MM.1S (cell line): ENCODE measurements around the gene GPI.

Source experiments
- DNase-seq: peaks from one replicate; pipeline ENCODE4 v3.0.0-alpha.2; 2015
- H2AFZ ChIP-seq: fragments of 300-600 bp; sonication (generic); 2 replicates; pipeline ENCODE4 v1.6.0; 2016; ENCODE audit warnings: antibody characterized with exemption, low read length
- H3F3A ChIP-seq: fragments of 300-600 bp; sonication (generic); 2 replicates; pipeline ENCODE4 v1.6.1; 2016; ENCODE audit warnings: mild to moderate bottlenecking, antibody characterized with exemption, low read length, moderate library complexity, mixed read lengths; ENCODE audit not compliant: insufficient read depth
- H3K27ac ChIP-seq: fragments of 300-600 bp; sonication (generic); 2 replicates; pipeline ENCODE4 v1.5.1; 2016; ENCODE audit warnings: mild to moderate bottlenecking, low read length
- H3K27me3 ChIP-seq: fragments of 300-600 bp; sonication (generic); replicated peaks from 2 replicates; pipeline ENCODE4 v1.6.0; 2016; ENCODE audit warnings: low read length; ENCODE audit not compliant: insufficient read depth
- H3K36me3 ChIP-seq: fragments of 300-600 bp; sonication (generic); replicated peaks from 2 replicates; pipeline ENCODE4 v1.6.1; 2016; ENCODE audit warnings: mild to moderate bottlenecking, low read length, mixed read lengths; ENCODE audit not compliant: insufficient read depth
- H3K4me1 ChIP-seq: fragments of 300-600 bp; sonication (generic); 2 replicates; pipeline ENCODE4 v1.6.1; 2016; ENCODE audit warnings: low read length, mixed read lengths
- H3K4me2 ChIP-seq: fragments of 300-600 bp; sonication (generic); 2 replicates; pipeline ENCODE4 v1.6.0; 2016; ENCODE audit warnings: low read depth, low read length
- H3K4me3 ChIP-seq: fragments of 300-600 bp; sonication (generic); 2 replicates; pipeline ENCODE4 v1.5.1; 2016; ENCODE audit warnings: low read length, mixed read lengths
- H3K79me2 ChIP-seq: fragments of 300-600 bp; sonication (generic); 2 replicates; pipeline ENCODE4 v1.6.1; 2016; ENCODE audit warnings: mixed run types, low read length, mixed read lengths
- H3K9ac ChIP-seq: fragments of 300-600 bp; sonication (generic); 2 replicates; pipeline ENCODE4 v1.6.1; 2016; ENCODE audit warnings: low read length, mixed read lengths
- H3K9me2 ChIP-seq: fragments of 300-600 bp; sonication (generic); replicated peaks from 2 replicates; pipeline ENCODE4 v1.6.1; 2016; ENCODE audit warnings: mild to moderate bottlenecking, low read length, mixed read lengths; ENCODE audit not compliant: insufficient read depth
- H3K9me3 ChIP-seq: fragments of 300-600 bp; sonication (generic); replicated peaks from 2 replicates; pipeline ENCODE4 v1.6.1; 2016; ENCODE audit warnings: mild to moderate bottlenecking, low read length, mixed read lengths; ENCODE audit not compliant: insufficient read depth
- H4K20me1 ChIP-seq: fragments of 300-600 bp; sonication (generic); 2 replicates; pipeline ENCODE4 v1.6.1; 2016; ENCODE audit warnings: mild to moderate bottlenecking, low read length, moderate library complexity, mixed read lengths; ENCODE audit not compliant: insufficient read depth
- CTCF ChIP-seq: fragments of 300-600 bp; sonication (generic); IDR thresholded peaks from 2 replicates; pipeline ENCODE4 v1.5.1; 2016; ENCODE audit warnings: antibody characterized with exemption, low read length, mixed read lengths
- EZH2 ChIP-seq: fragments of 300-600 bp; sonication (generic); optimal IDR thresholded peaks from 2 replicates; pipeline ENCODE3; 2017; ENCODE audit warnings: low read depth, mild to moderate bottlenecking, antibody characterized with exemption, low read length, mixed read lengths
- EZH2phosphoT487 ChIP-seq: fragments of 300-600 bp; sonication (generic); IDR thresholded peaks from 2 replicates; pipeline ENCODE4 v1.6.1; 2018; ENCODE audit warnings: antibody characterized with exemption, low read length

GPI gene

GRCh38 chr19:34363094-34363493, 1.9 kb upstream of the GPI start:
- peaks cover 26% of the 10 kb centered on the region; the same call in 1 of the 2 replicates for H3F3A ChIP-seq
- no peak for DNase-seq
- H2AFZ ChIP-seq: no peak overlapping the region
- H3K4me1 ChIP-seq: peaks cover 28% of the 10 kb centered on the region
- no peaks in the 10 kb centered on the region for H3K9me3 ChIP-seq
- H3K4me3 ChIP-seq: no peak overlapping the region
- peaks cover 11% of the 10 kb centered on the region; the same call in 1 of the 2 replicates for H4K20me1 ChIP-seq
- H3K9ac ChIP-seq: no peak overlapping the region
- H3K27ac ChIP-seq: no peak overlapping the region
- H3K9me2 ChIP-seq: no peaks in the 10 kb centered on the region
- peaks cover 31% of the 10 kb centered on the region for H3K79me2 ChIP-seq
- H3K36me3 ChIP-seq: peaks cover 6% of the 10 kb centered on the region; the same call in 1 of the 2 replicates
- TF ChIP-seq CTCF (no peak), EZH2phosphoT487 (no peak), EZH2 (no peak)
- no peak overlapping the region for H3K4me2 ChIP-seq
- H3K27me3 ChIP-seq: no peaks in the 10 kb centered on the region

GRCh38 chr19:34363930-34364329, 1.1 kb upstream of the GPI start:
- Histone ChIP-seq H3K9ac (no peak overlapping the region), H3K4me2 (peak overlapping the region; percentile 83; the same call in 1 of the 2 replicates), H3F3A (peaks cover 22% of the 10 kb centered on the region; the same call in 1 of the 2 replicates), H3K27ac (peak overlapping the region; percentile 71; the same call in 1 of the 2 replicates), H2AFZ (peak overlapping the region; percentile 92; the same call in 1 of the 2 replicates), H3K4me1 (peaks cover 22% of the 10 kb centered on the region; the same call in 1 of the 2 replicates), H4K20me1 (peaks cover 14% of the 10 kb centered on the region; the same call in 1 of the 2 replicates), H3K9me2 (no peaks in the 10 kb centered on the region), H3K4me3 (0 out of 2 replicates have a peak overlapping the region, but pooled peaks have one; percentile 62), H3K36me3 (peaks cover 13% of the 10 kb centered on the region; the same call in 1 of the 2 replicates), H3K27me3 (no peaks in the 10 kb centered on the region), H3K79me2 (peaks cover 39% of the 10 kb centered on the region), H3K9me3 (no peaks in the 10 kb centered on the region)
- DNase-seq: no peak
- no peak for TF ChIP-seq EZH2phosphoT487
- TF ChIP-seq EZH2: no peak
- TF ChIP-seq CTCF: no peak

GRCh38 chr19:34364462-34364829, 550 bp upstream of the GPI start:
- H3K79me2 ChIP-seq: peaks cover 44% of the 10 kb centered on the region
- peak overlapping the region; percentile 83 for H3K4me2 ChIP-seq
- peak overlapping the region; percentile 62 for H3K4me3 ChIP-seq
- no peaks in the 10 kb centered on the region for H3K9me2 ChIP-seq
- peak overlapping the region; percentile 50; the same call in 1 of the 2 replicates for H3K9ac ChIP-seq
- no peaks in the 10 kb centered on the region for H3K27me3 ChIP-seq
- H3K9me3 ChIP-seq: no peaks in the 10 kb centered on the region
- DNase-seq: no peak
- H4K20me1 ChIP-seq: peaks cover 14% of the 10 kb centered on the region; the same call in 1 of the 2 replicates
- H3K4me1 ChIP-seq: peaks cover 22% of the 10 kb centered on the region; the same call in 1 of the 2 replicates
- TF ChIP-seq EZH2: no peak
- no peak for TF ChIP-seq EZH2phosphoT487
- TF ChIP-seq CTCF: no peak
- H3F3A ChIP-seq: peaks cover 22% of the 10 kb centered on the region; the same call in 1 of the 2 replicates
- peak overlapping the region; percentile 92 for H2AFZ ChIP-seq
- H3K27ac ChIP-seq: peak overlapping the region; percentile 71
- H3K36me3 ChIP-seq: peaks cover 13% of the 10 kb centered on the region; the same call in 1 of the 2 replicates
